ENCODE results near the gene BCAS1. TPM values are rescaled to one million over a fixed set of nuclear protein-coding genes. Genes with fewer than 3 reads are reported as not detected.

The BCAS1 gene
- total RNA-seq, 3 donors from 2014 or later, result 39.4 to 191 (median 101) TPM

- Histone ChIP-seq H3K36me3 (ENCODE audit: low read depth) (no peaks in the 10 kb centered on the region), H3K4me1 (ENCODE audit: low read depth) (no peaks in the 10 kb centered on the region), H3K9me3 (no peaks in the 10 kb centered on the region), H3K4me3 (no peak overlapping the region)
- intact Hi-C loops (cut with DNase I, micrococcal nuclease), result no loop called here
- DNase-seq (no peak), ATAC-seq (peak; percentile 31)
- TF ChIP-seq, protein P1, sequence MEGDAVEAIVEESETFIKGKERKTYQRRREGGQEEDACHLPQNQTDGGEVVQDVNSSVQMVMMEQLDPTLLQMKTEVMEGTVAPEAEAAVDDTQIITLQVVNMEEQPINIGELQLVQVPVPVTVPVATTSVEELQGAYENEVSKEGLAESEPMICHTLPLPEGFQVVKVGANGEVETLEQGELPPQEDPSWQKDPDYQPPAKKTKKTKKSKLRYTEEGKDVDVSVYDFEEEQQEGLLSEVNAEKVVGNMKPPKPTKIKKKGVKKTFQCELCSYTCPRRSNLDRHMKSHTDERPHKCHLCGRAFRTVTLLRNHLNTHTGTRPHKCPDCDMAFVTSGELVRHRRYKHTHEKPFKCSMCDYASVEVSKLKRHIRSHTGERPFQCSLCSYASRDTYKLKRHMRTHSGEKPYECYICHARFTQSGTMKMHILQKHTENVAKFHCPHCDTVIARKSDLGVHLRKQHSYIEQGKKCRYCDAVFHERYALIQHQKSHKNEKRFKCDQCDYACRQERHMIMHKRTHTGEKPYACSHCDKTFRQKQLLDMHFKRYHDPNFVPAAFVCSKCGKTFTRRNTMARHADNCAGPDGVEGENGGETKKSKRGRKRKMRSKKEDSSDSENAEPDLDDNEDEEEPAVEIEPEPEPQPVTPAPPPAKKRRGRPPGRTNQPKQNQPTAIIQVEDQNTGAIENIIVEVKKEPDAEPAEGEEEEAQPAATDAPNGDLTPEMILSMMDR (IDR thresholded peaks at IDR 0.05), result no peak
These were observed 42.0 kb downstream of the BCAS1 start for GRCh38 chr20:54028276-54029011.

DNA sequence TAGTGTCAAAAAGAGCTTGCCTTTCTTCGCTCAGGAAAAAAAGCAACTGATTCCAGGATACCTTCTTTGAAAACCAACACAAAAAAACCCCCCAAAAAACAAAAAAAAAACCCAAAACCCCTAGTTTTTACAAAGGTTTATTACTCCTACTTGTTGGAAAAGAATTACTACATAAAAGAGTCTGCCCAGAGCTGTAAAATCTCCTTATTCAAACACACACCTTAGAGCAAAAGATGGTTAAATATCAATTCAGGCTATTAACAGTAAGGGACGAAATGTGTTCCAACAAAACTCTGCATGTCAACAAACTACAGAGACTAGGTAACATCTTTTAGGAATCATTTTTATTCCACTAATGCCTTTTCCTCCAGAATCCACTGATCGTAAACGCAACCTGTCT lies 42.7 kb downstream of the BCAS1 start:
- intact Hi-C loops (cut with DNase I, micrococcal nuclease), result no loop called here
- DNase-seq, result no peak
- no peaks in the 10 kb centered on the region for H3K4me1 ChIP-seq (ENCODE audit: low read depth)
- no peaks in the 10 kb centered on the region for H3K9me3 ChIP-seq
- TF ChIP-seq, protein P1 (IDR thresholded peaks at IDR 0.05), result no peak
- no peaks in the 10 kb centered on the region for H3K36me3 ChIP-seq (ENCODE audit: low read depth)
- peak; percentile 56 for ATAC-seq
- H3K4me3 ChIP-seq, result no peak overlapping the region

- H3K36me3 ChIP-seq (ENCODE audit: low read depth), result no peaks in the 10 kb centered on the region
- intact Hi-C loops (cut with DNase I, micrococcal nuclease), result no loop called here
- no peak overlapping the region for H3K4me3 ChIP-seq
- TF ChIP-seq, protein P1 (IDR thresholded peaks at IDR 0.05), result no peak
- no peaks in the 10 kb centered on the region for H3K4me1 ChIP-seq (ENCODE audit: low read depth)
- no peak for DNase-seq
- ATAC-seq, result no peak
- H3K9me3 ChIP-seq, result no peaks in the 10 kb centered on the region
These were observed 43.9 kb downstream of the BCAS1 start for GRCh38 chr20:54026295-54027064.

GRCh38 chr20:54025251-54025771 lies 45.1 kb downstream of the BCAS1 start:
- no peak for DNase-seq
- no peaks in the 10 kb centered on the region for H3K9me3 ChIP-seq
- intact Hi-C loops (cut with DNase I, micrococcal nuclease), result no loop called here
- H3K36me3 ChIP-seq (ENCODE audit: low read depth), result no peaks in the 10 kb centered on the region
- no peak overlapping the region for H3K4me3 ChIP-seq
- ATAC-seq, result no peak
- H3K4me1 ChIP-seq (ENCODE audit: low read depth), result no peaks in the 10 kb centered on the region
- TF ChIP-seq, protein P1 (IDR thresholded peaks at IDR 0.05), result no peak

GRCh38 chr20:54023406-54023805 lies 47.0 kb downstream of the BCAS1 start:
- intact Hi-C loops (cut with DNase I, micrococcal nuclease), result no loop called here
- TF ChIP-seq, protein P1 (IDR thresholded peaks at IDR 0.05), result no peak
- no peaks in the 10 kb centered on the region for H3K36me3 ChIP-seq (ENCODE audit: low read depth)
- no peaks in the 10 kb centered on the region for H3K4me1 ChIP-seq (ENCODE audit: low read depth)
- no peak overlapping the region for H3K4me3 ChIP-seq
- no peak for ATAC-seq
- no peak for DNase-seq
- H3K9me3 ChIP-seq, result no peaks in the 10 kb centered on the region
